HTR-8/SVneo (cell line): ENCODE data around the gene EPHA4.

ENCODE experiments used
- DNase-seq: peaks from one replicate; pipeline ENCODE4 v3.0.0; 2011; ENCODE audit warnings: low spot score, mixed read lengths; ENCODE audit not compliant: insufficient read length
- FAIRE-seq: peaks from 2 replicates; lab custom pipeline; 2011; peaks lifted over from hg19 to GRCh38; lab: Jason Lieb, UNC

Gene EPHA4

GRCh38 chr2:221420245-221420644 lies 151.9 kb downstream of the EPHA4 start:
- no peak for FAIRE-seq
- DNase-seq: no peak

GRCh38 chr2:221415789-221416188 lies 156.3 kb downstream of the EPHA4 start:
- no peak for DNase-seq
- no peak for FAIRE-seq

GRCh38 chr2:221412978-221413377 lies 159.1 kb downstream of the EPHA4 start:
- FAIRE-seq (no peak), DNase-seq (no peak)

- FAIRE-seq: no peak
- DNase-seq: no peak
These were observed 161.6 kb downstream of the EPHA4 start for GRCh38 chr2:221410487-221410886.

- DNase-seq (no peak), FAIRE-seq (no peak)
These were observed 164.3 kb downstream of the EPHA4 start for GRCh38 chr2:221407765-221408164.

GRCh38 chr2:221405521-221405920 lies 166.6 kb downstream of the EPHA4 start:
- no peak for FAIRE-seq
- no peak for DNase-seq

- DNase-seq: peak; percentile 19
- FAIRE-seq: no peak
These were observed 170.0 kb downstream of the EPHA4 start for GRCh38 chr2:221402072-221402471.

GRCh38 chr2:221400411-221400810 lies 171.7 kb downstream of the EPHA4 start:
- FAIRE-seq: no peak
- DNase-seq: no peak

GRCh38 chr2:221399183-221399582 lies 172.9 kb downstream of the EPHA4 start:
- FAIRE-seq (no peak), DNase-seq (no peak)

- FAIRE-seq: no peak
- no peak for DNase-seq
These were observed 174.9 kb downstream of the EPHA4 start for GRCh38 chr2:221397187-221397586.

GRCh38 chr2:221392228-221392881 lies 179.7 kb downstream of the EPHA4 start:
- DNase-seq: no peak
- FAIRE-seq: no peak

- FAIRE-seq (no peak), DNase-seq (no peak)
These were observed 181.2 kb downstream of the EPHA4 start for GRCh38 chr2:221390878-221391277.

- no peak for FAIRE-seq
These were observed 182.2 kb downstream of the EPHA4 start for GRCh38 chr2:221389904-221390303.

GRCh38 chr2:221389421-221389820 lies 182.7 kb downstream of the EPHA4 start:
- DNase-seq (no peak), FAIRE-seq (no peak)

More at GRCh38 chr2:221389904-221390303, 182.2 kb downstream of the EPHA4 start:
- DNase-seq: no peak

GRCh38 chr2:221388891-221389290 lies 183.2 kb downstream of the EPHA4 start:
- DNase-seq: no peak
- FAIRE-seq: no peak

- peak; percentile 58 for FAIRE-seq
These were observed 186.4 kb downstream of the EPHA4 start for GRCh38 chr2:221385716-221386115.

GRCh38 chr2:221381928-221382488 lies 190.1 kb downstream of the EPHA4 start:
- FAIRE-seq (no peak), DNase-seq (no peak)

More at GRCh38 chr2:221385716-221386115, 186.4 kb downstream of the EPHA4 start:
- DNase-seq: no peak

- no peak for DNase-seq
- FAIRE-seq: no peak
These were observed 191.4 kb downstream of the EPHA4 start for GRCh38 chr2:221380686-221381085.

- DNase-seq: no peak
- no peak for FAIRE-seq
These were observed 192.0 kb downstream of the EPHA4 start for GRCh38 chr2:221380062-221380461.

- DNase-seq (no peak), FAIRE-seq (no peak)
These were observed 194.5 kb downstream of the EPHA4 start for GRCh38 chr2:221377597-221377996.

GRCh38 chr2:221377066-221377465 lies 195.0 kb downstream of the EPHA4 start:
- FAIRE-seq: no peak
- DNase-seq: no peak

GRCh38 chr2:221374234-221374633 lies 197.9 kb downstream of the EPHA4 start:
- DNase-seq (no peak), FAIRE-seq (no peak)
